HepG2 (cell line): ENCODE results near the gene RPL18. TPM values are rescaled to one million over a fixed set of nuclear protein-coding genes. Genes with fewer than 3 reads are reported as not detected.
"Not testable (repeated sequence)": the region's sequence is repeated elsewhere in the genome, so short reads cannot be mapped to it uniquely, and the experiment has no call there.

ENCODE experiments used
- ATAC-seq: fragments of 200-7000 bp; cut with Tn5 transposase; 3 replicates; pipeline ENCODE4 v1.9.1; 2020; ENCODE audit warnings: mild to moderate bottlenecking, moderate library complexity
- BruUV-seq: library from RNA; stranded (reverse); fragments of 400-500 nt; replicated peaks from 2 replicates; lab custom pipeline; 2021; lab: Mats Ljungman, UMichigan
- CTCF ChIA-PET: fragments of 300-600 bp; formaldehyde crosslinking; extraction: SDS; loops from one replicate; lab custom pipeline; 2021; ENCODE audit warnings: low total read pairs, inconsistent platforms, low intra/inter-chr PET ratio; lab: Yijun Ruan, JAX
- POLR2A ChIA-PET: fragments of 350-600 bp; sonication (Branson Sonifier 250); formaldehyde crosslinking; loops from one replicate; lab custom pipeline; 2020; ENCODE audit warnings: antibody characterized with exemption, inconsistent platforms; lab: Yijun Ruan, JAX
- DNase-seq: peaks from one replicate; pipeline ENCODE4 v3.0.0-alpha.2; 2015; ENCODE audit warnings: low spot score
- FAIRE-seq: peaks from 3 replicates; lab custom pipeline; 2011; peaks lifted over from hg19 to GRCh38; lab: Jason Lieb, UNC
- H2AFZ ChIP-seq: one replicate; pipeline ENCODE4 v1.6.1; 2011; ENCODE audit warnings: low read length, inconsistent platforms
- H3K27ac ChIP-seq: fragments of 300-600 bp; 3 replicates; pipeline ENCODE4 v1.8.0; 2011; ENCODE audit warnings: mixed run types, mild to moderate bottlenecking, mixed read lengths, low read length, inconsistent platforms; ENCODE audit not compliant: insufficient read depth; ENCODE audit errors: extremely low read length
- H3K27me3 ChIP-seq, 2 experiments: fragments of 200-600 bp in 1 of 2; 2 replicates in 1 of 2; 3 replicates in 1 of 2; pipeline versions ENCODE4 v1.6.0 to v1.8.0; 2011; ENCODE audit warnings: low read length in 2 of 2, mild to moderate bottlenecking in 2 of 2, moderate library complexity in 2 of 2, inconsistent platforms in 1 of 2; ENCODE audit not compliant: insufficient read depth in 2 of 2, control insufficient read depth in 1 of 2
- H3K36me3 ChIP-seq, 2 experiments: fragments of 200-600 bp in 1 of 2; replicated peaks in 1 of 2; 2 replicates in 1 of 2; 3 replicates in 1 of 2; pipeline versions ENCODE4 v1.5.1 to v1.8.0; 2011; ENCODE audit warnings: low read length in 2 of 2, inconsistent platforms in 1 of 2; ENCODE audit not compliant: insufficient read depth in 2 of 2, control insufficient read depth in 1 of 2
- H3K4me1 ChIP-seq: 2 replicates; pipeline ENCODE4 v1.5.1; 2012; ENCODE audit warnings: low read length, inconsistent platforms; ENCODE audit not compliant: insufficient read depth
- H3K4me2 ChIP-seq: 2 replicates; pipeline ENCODE4 v1.6.0; 2011; ENCODE audit warnings: low read depth, low read length, inconsistent platforms
- H3K4me3 ChIP-seq, 3 experiments: fragments of 200-600 bp in 1 of 3; sonication (generic), shearing (Covaris generic) in 1 of 3; replicated peaks in 1 of 3; 2 replicates each; pipeline ENCODE4 v1.5.1; 2011 to 2016; ENCODE audit warnings: low read length in 3 of 3, inconsistent platforms in 2 of 3, low read depth in 2 of 3, mild to moderate bottlenecking in 2 of 3, control low read depth in 1 of 3, mixed read lengths in 1 of 3; ENCODE audit not compliant: insufficient read depth in 1 of 3
- H3K79me2 ChIP-seq: one replicate; pipeline ENCODE4 v1.6.1; 2011; ENCODE audit warnings: low read length, inconsistent platforms; ENCODE audit not compliant: insufficient read depth
- H3K9ac ChIP-seq: 2 replicates; pipeline ENCODE4 v1.6.0; 2011; ENCODE audit warnings: mild to moderate bottlenecking, low read depth, low read length, inconsistent platforms; ENCODE audit not compliant: insufficient read depth
- H3K9me3 ChIP-seq: 2 replicates; pipeline ENCODE4 v1.5.1; 2012; ENCODE audit warnings: mild to moderate bottlenecking, low read length
- H4K20me1 ChIP-seq: 2 replicates; pipeline ENCODE4 v1.6.0; 2011; ENCODE audit warnings: inconsistent platforms, mild to moderate bottlenecking, low read length, moderate library complexity; ENCODE audit not compliant: insufficient read depth
- ZNF121 ChIP-seq: sonication (generic); formaldehyde crosslinking; IDR thresholded peaks from 2 replicates; pipeline ENCODE4 v1.5.0; 2020; ENCODE audit warnings: mild to moderate bottlenecking, missing genetic modification reagents
- ZNF891 ChIP-seq: sonication (generic); formaldehyde crosslinking; IDR thresholded peaks from 2 replicates; pipeline ENCODE4 v1.5.0; 2020; ENCODE audit warnings: mild to moderate bottlenecking, missing genetic modification reagents
- WGBS: methylation state at CpG from one replicate; pipeline ENCODE4 v1.1.6; 2017; ENCODE audit warnings: low lambda C conversion rate; 5-methylcytosine and 5-hydroxymethylcytosine counted together
- in situ Hi-C: cut with HindIII; loops from 2 replicates; pipeline ENCODE4 v1.10.0; 2017; ENCODE audit warnings: low pct_unique_long_range_greater_than_20kb; ENCODE audit not compliant: extremely low pct_ligation_motif_present
- intact Hi-C: fragments of 100-400 bp; cut with micrococcal nuclease; formaldehyde crosslinking; loops from one replicate; pipeline ENCODE4 v1.10.0; 2022; ENCODE audit not compliant: unreplicated experiment
- polyA plus RNA-seq, 8 experiments: library from polyadenylated mRNA; depleted of rRNA in 3 of 8; stranded (reverse) in 7 of 8; unstranded in 1 of 8; fragments of >200 nt; fragmentation: Illumina TruSeq in 4 of 8; extraction: Trizol in 4 of 8; gene quantifications; 2 replicates each; pipeline versions ENCODE4 v1.2.1 to v1.2.3, GENCODE V29; 2011 to 2016; ENCODE audit warnings: low read depth in 4 of 8, missing spikeins in 1 of 8, mixed read lengths in 1 of 8; ENCODE audit not compliant: insufficient read depth in 1 of 8
- total RNA-seq, 5 experiments: library from RNA; depleted of rRNA; stranded (reverse); fragments of >200 nt; fragmentation: Illumina TruSeq; extraction: Trizol; gene quantifications; 2 replicates each; pipeline ENCODE4 v1.2.3, GENCODE V29; 2016; ENCODE audit warnings: low read depth in 1 of 5
- TF ChIP-seq, protein P1 (sequence below): sonication (generic); formaldehyde crosslinking; IDR thresholded peaks from 2 replicates; pipeline ENCODE4 v1.5.0; 2020; ENCODE audit warnings: mild to moderate bottlenecking, missing genetic modification reagents

RPL18 gene
- total and polyA plus RNA-seq, 2 of the 13 experiments (the other 11 are each of a cell fraction or from before 2014, with no cell fraction given) = 1,485 to 1,639 TPM

DNA sequence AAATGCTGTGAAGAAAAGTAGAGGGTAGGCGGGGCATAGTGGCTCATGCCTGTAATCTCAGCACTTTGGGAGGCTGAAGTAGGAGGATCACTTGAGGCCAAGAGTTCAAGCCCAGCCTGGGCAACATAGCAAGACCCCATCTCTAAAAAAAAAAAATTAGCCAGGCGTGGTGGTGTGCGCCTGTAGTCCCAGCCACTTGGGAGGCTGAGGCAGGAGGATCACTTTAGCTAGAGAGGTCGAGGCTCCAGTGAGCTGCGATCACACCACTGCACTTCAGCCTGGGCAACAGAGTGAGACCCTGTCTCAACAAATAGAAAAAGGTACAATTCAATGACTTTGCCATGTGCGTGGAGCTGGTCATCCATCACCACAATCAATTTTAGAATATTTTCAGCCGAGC, 41.1 kb downstream of the RPL18 start:
- CTCF ChIA-PET, H3K27ac ChIP-seq, H4K20me1 ChIP-seq, H3K9me3 ChIP-seq, in situ Hi-C loops, H2AFZ ChIP-seq, H3K9ac ChIP-seq, H3K36me3 ChIP-seq, FAIRE-seq, POLR2A ChIA-PET, intact Hi-C loops, DNase-seq, H3K27me3 ChIP-seq, H3K79me2 ChIP-seq, BruUV-seq, ATAC-seq, H3K4me2 ChIP-seq, H3K4me3 ChIP-seq: not testable (repeated sequence)
- TF ChIP-seq ZNF121 (CRISPR knock-in tag) = peak; percentile 83
- TF ChIP-seq, protein P1, sequence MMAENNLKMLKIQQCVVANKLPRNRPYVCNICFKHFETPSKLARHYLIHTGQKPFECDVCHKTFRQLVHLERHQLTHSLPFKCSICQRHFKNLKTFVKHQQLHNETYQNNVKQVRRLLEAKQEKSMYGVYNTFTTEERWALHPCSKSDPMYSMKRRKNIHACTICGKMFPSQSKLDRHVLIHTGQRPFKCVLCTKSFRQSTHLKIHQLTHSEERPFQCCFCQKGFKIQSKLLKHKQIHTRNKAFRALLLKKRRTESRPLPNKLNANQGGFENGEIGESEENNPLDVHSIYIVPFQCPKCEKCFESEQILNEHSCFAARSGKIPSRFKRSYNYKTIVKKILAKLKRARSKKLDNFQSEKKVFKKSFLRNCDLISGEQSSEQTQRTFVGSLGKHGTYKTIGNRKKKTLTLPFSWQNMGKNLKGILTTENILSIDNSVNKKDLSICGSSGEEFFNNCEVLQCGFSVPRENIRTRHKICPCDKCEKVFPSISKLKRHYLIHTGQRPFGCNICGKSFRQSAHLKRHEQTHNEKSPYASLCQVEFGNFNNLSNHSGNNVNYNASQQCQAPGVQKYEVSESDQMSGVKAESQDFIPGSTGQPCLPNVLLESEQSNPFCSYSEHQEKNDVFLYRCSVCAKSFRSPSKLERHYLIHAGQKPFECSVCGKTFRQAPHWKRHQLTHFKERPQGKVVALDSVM (CRISPR knock-in tag) = 0 out of 2 replicates have a peak, but pooled peaks have one; percentile 55
- WGBS = 83% methylated on average over 7 of the region's 7 CpGs
- H3K4me1 ChIP-seq = peaks cover 25% of the 10 kb centered on the region

DNA sequence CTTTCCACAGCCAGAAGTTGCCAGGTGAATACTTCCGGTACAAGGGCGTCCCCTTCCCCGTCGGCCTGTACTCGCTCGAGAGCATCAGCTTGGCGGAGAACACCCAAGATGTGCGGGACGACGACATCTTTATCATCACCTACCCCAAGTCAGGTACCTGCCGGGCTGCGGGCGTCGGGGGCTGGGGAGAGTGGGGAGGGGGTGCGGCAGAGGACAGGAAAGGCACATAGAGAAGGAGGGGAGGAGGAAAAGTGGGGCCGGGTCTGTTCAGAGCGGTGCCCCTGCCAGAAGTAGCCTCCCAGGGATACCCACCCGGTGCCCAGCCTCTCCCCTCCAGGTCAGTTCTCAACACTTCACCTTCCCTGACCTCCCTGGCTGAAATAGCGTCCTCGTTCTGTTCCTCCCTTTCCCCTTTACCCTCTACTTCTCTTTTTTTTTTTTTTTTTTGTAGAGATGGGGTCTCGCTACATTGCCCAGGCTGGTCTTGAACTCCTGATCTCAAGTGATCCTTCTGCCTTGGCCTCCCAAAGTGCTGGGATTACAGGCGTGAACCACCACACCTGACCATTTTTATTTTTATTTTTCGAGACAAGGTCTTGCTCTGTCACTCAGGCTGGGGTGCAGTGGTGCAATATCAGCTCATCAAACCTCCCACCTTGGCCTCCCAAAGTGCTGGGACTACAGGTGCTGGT, 42.9 kb downstream of the RPL18 start:
- TF ChIP-seq ZNF891 (CRISPR knock-in tag) = no peak
- TF ChIP-seq, all 625 proteins: peak for 0
- CTCF ChIA-PET = no interaction called here
- intact Hi-C loops = no loop called here

More for the DNA sequence above, 42.9 kb downstream of the RPL18 start:
- no peaks in the 10 kb centered on the region for H3K27me3 ChIP-seq
- in situ Hi-C loops = no loop called here
- no peaks in the 10 kb centered on the region for H3K79me2 ChIP-seq
- no peak overlapping the region for H3K4me2 ChIP-seq
- FAIRE-seq = no peak
- ATAC-seq = no peak
- H4K20me1 ChIP-seq = no peaks in the 10 kb centered on the region
- no peaks in the 10 kb centered on the region for H3K36me3 ChIP-seq
- H3K4me1 ChIP-seq = peaks cover 43% of the 10 kb centered on the region
- no peak overlapping the region for H3K9ac ChIP-seq
- POLR2A ChIA-PET = interaction anchor here (0.7 to 1.0 kb wide), 2 partner anchors 18 to 74 kb away, joined by 3 read pairs; no protein-coding TSS in a partner anchor
- H3K27ac ChIP-seq = no peak overlapping the region
- H3K9me3 ChIP-seq = no peaks in the 10 kb centered on the region
- DNase-seq = no peak
- no TSS peak for BruUV-seq
- no peak overlapping the region for H2AFZ ChIP-seq
- WGBS = 81% methylated on average over 23 of the region's 23 CpGs
- no peak overlapping the region for H3K4me3 ChIP-seq
